ENCODE measurements around the gene CLDN19. TPM values are rescaled to one million over a fixed set of nuclear protein-coding genes. Genes with fewer than 3 reads are reported as not detected.

CLDN19 gene
- total RNA-seq, 1 experiment from 2014 or later: not detected

- Histone ChIP-seq H3K36me3 (ENCODE audit: insufficient read depth, low read length, poor library complexity, severe bottlenecking) (no peaks in the 10 kb centered on the region), H3K4me3 (ENCODE audit: low read depth, low read length, poor library complexity, severe bottlenecking) (no peak overlapping the region), H3K4me1 (ENCODE audit: insufficient read depth, low read length, poor library complexity, severe bottlenecking) (peaks cover 11% of the 10 kb centered on the region), H3K27ac (ENCODE audit: low read depth, low read length, poor library complexity, severe bottlenecking) (no peak overlapping the region), H3K27me3 (replicated peaks; ENCODE audit: insufficient read depth, low read depth, low read length, poor library complexity) (no peaks in the 10 kb centered on the region), H3K9me3 (ENCODE audit: low read depth, low read length, poor library complexity, severe bottlenecking) (no peaks in the 10 kb centered on the region)
- intact Hi-C loops (cut with micrococcal nuclease; ENCODE audit: unreplicated experiment): no loop called here
- TF ChIP-seq EZH2 (IDR thresholded peaks at IDR 0.05; ENCODE audit: borderline replicate concordance, low read depth, low read length, poor library complexity, severe bottlenecking) (no peak), CTCF (conservative IDR thresholded peaks at IDR 0.05; ENCODE audit: low read depth, low read length) (no peak)
- ChIA-PET CTCF (interaction anchor here (0.6 kb wide), 1 partner anchor 41 kb away, joined by 5 read pairs; no protein-coding TSS in a partner anchor), POLR2A (ENCODE audit: low non-redundant PET) (no interaction called here)
- no peak for DNase-seq (ENCODE audit: low spot score)
- no TSS peak for BruUV-seq (replicated peaks)
Observed at GRCh38 chr1:42737986-42738677, 1.9 kb downstream of the CLDN19 start.

GRCh38 chr1:42737257-42737656 is 2.8 kb downstream of the CLDN19 start:
- no TSS peak for BruUV-seq (replicated peaks)
- intact Hi-C loops (cut with micrococcal nuclease; ENCODE audit: unreplicated experiment): no loop called here
- CTCF ChIA-PET: no interaction called here
- no peaks in the 10 kb centered on the region for H3K36me3 ChIP-seq (ENCODE audit: insufficient read depth, low read length, poor library complexity, severe bottlenecking)
- TF ChIP-seq EZH2 (IDR thresholded peaks at IDR 0.05; ENCODE audit: borderline replicate concordance, low read depth, low read length, poor library complexity, severe bottlenecking) (no peak), CTCF (conservative IDR thresholded peaks at IDR 0.05; ENCODE audit: low read depth, low read length) (0 out of 2 replicates have a peak, but pooled peaks have one; percentile 13)
- POLR2A ChIA-PET (ENCODE audit: low non-redundant PET): no interaction called here
- no peak overlapping the region for H3K4me3 ChIP-seq (ENCODE audit: low read depth, low read length, poor library complexity, severe bottlenecking)
- no peaks in the 10 kb centered on the region for H3K27me3 ChIP-seq (replicated peaks; ENCODE audit: insufficient read depth, low read depth, low read length, poor library complexity)
- H3K4me1 ChIP-seq (ENCODE audit: insufficient read depth, low read length, poor library complexity, severe bottlenecking): peaks cover 11% of the 10 kb centered on the region
- no peak overlapping the region for H3K27ac ChIP-seq (ENCODE audit: low read depth, low read length, poor library complexity, severe bottlenecking)
- DNase-seq (ENCODE audit: low spot score): no peak
- no peaks in the 10 kb centered on the region for H3K9me3 ChIP-seq (ENCODE audit: low read depth, low read length, poor library complexity, severe bottlenecking)

GRCh38 chr1:42736571-42737200 is 3.4 kb downstream of the CLDN19 start:
- intact Hi-C loops (cut with micrococcal nuclease; ENCODE audit: unreplicated experiment): no loop called here
- BruUV-seq (replicated peaks): no TSS peak
- TF ChIP-seq CTCF (conservative IDR thresholded peaks at IDR 0.05; ENCODE audit: low read depth, low read length) (no peak), EZH2 (IDR thresholded peaks at IDR 0.05; ENCODE audit: borderline replicate concordance, low read depth, low read length, poor library complexity, severe bottlenecking) (no peak)

More at GRCh38 chr1:42736571-42737200, 3.4 kb downstream of the CLDN19 start:
- DNase-seq (ENCODE audit: low spot score): no peak
- Histone ChIP-seq H3K27me3 (replicated peaks; ENCODE audit: insufficient read depth, low read depth, low read length, poor library complexity) (no peaks in the 10 kb centered on the region), H3K4me1 (ENCODE audit: insufficient read depth, low read length, poor library complexity, severe bottlenecking) (peaks cover 11% of the 10 kb centered on the region), H3K9me3 (ENCODE audit: low read depth, low read length, poor library complexity, severe bottlenecking) (no peaks in the 10 kb centered on the region), H3K27ac (ENCODE audit: low read depth, low read length, poor library complexity, severe bottlenecking) (no peak overlapping the region), H3K4me3 (ENCODE audit: low read depth, low read length, poor library complexity, severe bottlenecking) (no peak overlapping the region), H3K36me3 (ENCODE audit: insufficient read depth, low read length, poor library complexity, severe bottlenecking) (no peaks in the 10 kb centered on the region)
- POLR2A ChIA-PET (ENCODE audit: low non-redundant PET): no interaction called here
- CTCF ChIA-PET: no interaction called here
